Posterior cingulate gyrus (tissue), 11 donors: Measurements from ENCODE around the gene ZNF76.

ENCODE experiments used
- DNase-seq, 10 donors: peaks; one replicate each; pipeline versions ENCODE4 v3.0.0 to v3.0.0-alpha.2; 2020 to 2021; ENCODE audit warnings: mixed read lengths in 3 of 10
- intact Hi-C: fragments of 100-400 bp; cut with DNase I; formaldehyde crosslinking; loops from one replicate; pipeline ENCODE4 v1.15.1; 2023

The ZNF76 gene

GRCh38 chr6:35262596-35262995 is 3.1 kb downstream of the ZNF76 start:
- intact Hi-C loops = no loop called here
- no peak for DNase-seq

DNA sequence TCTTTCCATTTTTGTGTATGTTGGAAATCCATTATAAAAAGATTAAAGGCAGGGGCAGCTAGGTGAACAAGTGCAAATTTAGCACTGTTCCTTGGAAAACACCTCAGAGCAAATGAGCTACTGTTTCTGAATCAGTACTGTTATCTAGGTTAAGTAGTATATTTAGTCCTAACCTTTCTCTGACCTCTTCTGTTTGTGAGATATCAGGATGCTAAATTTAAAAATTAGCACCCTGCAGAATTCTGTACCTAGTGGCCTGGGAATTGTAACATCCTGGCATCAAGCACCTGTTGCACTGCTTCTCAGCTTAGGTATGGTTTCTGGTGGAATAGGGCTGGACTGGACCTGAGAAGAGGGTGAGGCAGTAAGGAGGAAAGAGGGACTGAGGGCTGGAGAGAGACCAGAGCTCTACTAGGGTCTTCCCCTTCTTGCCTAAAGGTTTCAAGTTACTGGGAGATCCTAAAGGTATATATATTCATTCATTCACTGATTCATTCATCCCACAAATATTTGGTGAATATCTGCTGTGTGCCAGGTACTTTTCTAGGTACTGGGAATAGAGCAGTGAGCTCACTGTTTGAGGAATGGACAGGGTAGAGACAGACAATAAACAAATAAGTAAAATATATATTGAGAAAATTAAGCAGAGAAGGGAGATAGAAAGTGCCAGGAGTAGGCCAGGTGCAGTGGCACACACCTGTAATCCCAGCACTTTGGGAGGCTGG is 5.2 kb downstream of the ZNF76 start:
- intact Hi-C loops = no loop called here
- no peak for DNase-seq

GRCh38 chr6:35265523-35265922 is 6.0 kb downstream of the ZNF76 start:
- intact Hi-C loops = no loop called here
- no peak for DNase-seq

DNA sequence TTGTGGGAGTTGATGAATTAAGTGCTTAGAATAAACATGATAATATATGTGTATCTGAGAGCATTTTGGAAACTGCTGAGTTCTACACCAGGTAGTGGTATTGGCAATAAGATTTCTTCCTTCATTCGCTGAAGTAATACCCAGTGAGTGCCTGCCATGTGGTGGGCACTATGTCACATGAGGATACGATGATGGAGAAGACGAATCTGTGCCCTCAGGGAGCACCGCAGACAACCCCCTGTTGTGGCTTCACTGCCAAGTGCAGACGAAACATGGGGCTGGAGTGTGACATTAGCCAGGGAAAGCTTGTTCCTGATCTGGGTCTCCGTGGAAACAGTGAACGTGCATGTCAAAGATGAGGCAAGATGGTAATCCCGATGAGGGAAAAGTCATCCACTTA is 7.9 kb downstream of the ZNF76 start:
- no peak for DNase-seq
- intact Hi-C loops = no loop called here

DNA sequence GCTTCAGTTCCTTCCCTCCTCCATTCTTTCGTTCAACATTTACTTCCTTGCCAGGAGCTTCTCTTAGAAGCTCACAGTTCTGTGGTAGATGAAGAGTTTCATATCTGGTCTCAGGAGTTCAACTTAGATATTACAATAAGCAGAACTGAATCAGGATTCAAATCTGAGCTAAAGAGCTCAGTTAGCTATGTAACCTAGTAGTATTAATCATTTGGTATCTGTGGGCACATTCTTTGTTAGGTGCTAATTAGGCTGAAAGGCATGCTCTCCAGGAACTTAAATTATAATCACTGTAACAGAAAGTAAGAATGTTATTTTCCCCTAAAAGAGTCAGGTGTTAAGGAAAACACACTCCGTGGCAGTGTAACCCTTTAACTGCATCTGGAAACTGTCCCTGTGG is 8.4 kb downstream of the ZNF76 start:
- intact Hi-C loops = no loop called here
- no peak for DNase-seq

DNA sequence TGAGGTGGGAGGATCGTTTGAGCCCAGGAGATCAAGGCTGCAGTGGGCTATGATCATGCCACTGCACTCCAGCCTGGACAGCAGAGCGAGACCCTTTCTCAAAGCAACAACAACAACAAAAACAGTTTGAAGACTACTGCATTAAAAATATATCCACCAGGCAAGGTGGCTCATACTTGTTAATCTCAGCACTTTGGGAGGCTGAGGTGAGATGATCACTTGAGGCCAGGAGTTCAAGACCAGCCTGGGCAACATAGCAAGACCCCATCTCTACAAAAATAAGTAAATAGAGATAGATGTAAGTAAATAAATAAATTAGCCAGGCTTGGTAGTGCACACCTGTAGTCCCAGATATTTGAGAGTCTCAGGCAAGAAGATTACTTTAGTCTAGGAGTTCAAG is 12.5 kb downstream of the ZNF76 start:
- DNase-seq = no peak
- intact Hi-C loops = no loop called here

DNA sequence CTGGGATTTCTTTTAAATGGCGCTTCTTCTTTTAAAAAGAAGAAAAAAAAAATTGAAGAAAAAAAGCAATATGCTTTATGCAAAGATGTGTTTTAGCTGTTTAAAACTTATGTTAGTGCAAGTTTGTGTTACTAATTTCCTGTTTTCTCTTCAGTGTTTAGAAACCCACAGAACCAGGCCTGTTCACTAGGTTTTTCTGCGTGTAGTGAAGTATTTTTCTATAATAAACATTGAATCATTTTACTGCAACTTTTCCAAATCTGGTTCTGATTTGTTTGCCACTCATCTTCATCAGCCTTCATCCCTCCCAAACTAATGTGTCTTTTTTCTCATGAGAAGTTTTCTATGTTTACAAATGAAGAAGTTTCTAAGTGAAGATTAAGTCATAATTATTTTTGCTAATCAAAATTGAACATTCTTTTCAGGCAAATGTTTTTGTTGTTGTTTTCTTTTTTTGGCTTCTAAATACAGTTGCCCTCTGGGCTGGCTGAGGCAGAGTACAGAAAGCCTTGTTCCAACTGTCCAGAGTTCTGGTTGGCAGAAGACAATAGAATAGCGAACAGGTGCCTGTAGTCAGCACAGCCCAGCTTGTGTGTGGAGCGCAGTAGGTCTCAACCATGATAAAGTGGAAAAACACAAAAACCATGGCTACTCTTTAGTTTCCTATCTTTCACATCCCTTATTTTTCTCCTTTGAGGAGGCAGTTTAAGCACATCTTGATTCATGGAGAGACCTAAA is 14.5 kb downstream of the ZNF76 start:
- no peak for DNase-seq
- intact Hi-C loops = no loop called here

DNA sequence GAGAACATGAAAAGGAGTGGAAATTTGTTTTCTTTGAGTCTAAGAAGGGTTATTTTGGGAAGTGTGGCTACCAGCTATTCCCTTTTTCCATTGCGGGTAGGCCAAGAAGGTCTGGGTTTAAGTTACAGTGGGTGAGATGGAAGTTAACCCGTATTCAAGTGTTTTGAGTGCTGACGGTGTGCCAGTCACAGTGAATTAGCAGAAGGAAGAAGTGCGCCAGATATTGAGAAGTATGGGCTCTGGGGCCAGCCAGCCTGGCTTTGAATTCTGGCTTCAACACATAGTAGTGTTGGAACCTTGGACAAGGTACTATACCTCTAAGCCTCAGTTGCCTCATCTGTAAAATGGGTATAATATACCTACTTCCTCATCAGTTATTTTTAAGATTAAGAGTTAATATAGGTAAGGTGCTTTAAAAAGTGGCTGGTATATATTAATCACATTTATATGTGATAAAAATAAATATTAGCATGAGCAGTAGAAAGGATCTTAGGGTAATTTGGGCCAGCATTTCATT is 16.3 kb downstream of the ZNF76 start:
- DNase-seq = no peak
- intact Hi-C loops = no loop called here

DNA sequence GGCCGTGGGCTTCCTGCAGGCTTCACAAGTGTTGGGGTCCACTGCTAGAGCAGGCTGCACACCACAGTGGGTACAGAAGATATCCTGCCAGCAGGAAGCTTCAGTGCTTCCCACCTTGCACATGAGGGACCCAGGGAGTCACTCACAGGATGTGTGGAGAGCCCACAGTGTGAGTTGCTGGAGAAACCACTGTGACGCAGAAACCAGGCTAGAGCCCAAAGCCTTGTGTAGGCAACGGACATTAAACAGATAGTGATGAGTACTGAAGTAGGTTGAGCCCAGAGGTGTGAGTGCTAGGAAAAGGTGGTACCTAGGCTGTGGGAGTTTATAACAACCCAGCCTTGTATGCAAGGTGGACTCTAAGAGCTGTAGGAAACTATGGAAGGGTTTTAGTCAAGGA is 19.2 kb downstream of the ZNF76 start:
- DNase-seq = no peak

GRCh38 chr6:35280903-35281302 is 21.4 kb downstream of the ZNF76 start:
- no peak for DNase-seq
- intact Hi-C loops = no loop called here

More for the DNA sequence above, 19.2 kb downstream of the ZNF76 start:
- intact Hi-C loops = no loop called here

DNA sequence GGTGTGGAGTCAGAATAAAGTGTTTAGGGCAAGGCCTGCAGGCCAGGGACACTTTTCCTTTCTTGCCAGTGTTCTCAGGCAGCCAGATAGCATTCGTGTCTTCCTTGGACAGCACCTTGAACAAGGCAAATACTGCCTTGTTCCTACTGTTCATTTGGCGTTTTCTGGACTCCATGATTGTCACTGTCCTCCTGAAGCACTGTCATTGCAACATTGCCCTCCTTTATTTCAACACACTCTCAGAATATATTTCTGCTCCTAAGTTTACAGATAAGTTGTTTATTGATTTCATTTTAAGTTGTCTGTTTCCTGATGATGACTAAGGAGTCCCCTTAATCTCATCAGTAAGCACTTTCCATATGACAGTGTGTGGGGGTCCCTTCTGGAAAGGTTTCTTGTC is 22.9 kb downstream of the ZNF76 start:
- intact Hi-C loops = no loop called here
- DNase-seq = no peak

- DNase-seq = no peak
- intact Hi-C loops = no loop called here
These were observed 23.8 kb downstream of the ZNF76 start for GRCh38 chr6:35283361-35283760.

GRCh38 chr6:35287671-35288396 is 28.3 kb downstream of the ZNF76 start:
- DNase-seq = no peak
- intact Hi-C loops = no loop called here

- intact Hi-C loops = no loop called here
- no peak for DNase-seq
These were observed 29.3 kb downstream of the ZNF76 start for GRCh38 chr6:35288834-35289233.

DNA sequence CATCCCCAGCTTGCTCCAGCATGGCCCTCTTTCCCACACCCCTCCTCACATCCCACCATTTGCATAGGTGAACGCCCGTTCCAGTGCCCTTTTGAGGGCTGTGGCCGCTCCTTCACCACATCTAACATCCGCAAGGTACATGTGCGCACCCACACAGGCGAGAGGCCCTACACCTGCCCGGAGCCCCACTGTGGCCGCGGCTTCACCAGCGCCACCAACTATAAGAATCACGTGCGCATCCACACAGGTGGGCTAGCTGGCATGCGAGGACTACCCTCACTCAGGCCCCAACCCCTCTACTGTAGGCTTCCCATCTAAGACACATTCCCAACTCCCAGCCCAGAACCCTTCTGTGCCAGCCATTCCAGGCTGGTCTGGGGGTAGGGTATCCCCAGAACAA is 32.0 kb downstream of the ZNF76 start:
- no peak for DNase-seq
- intact Hi-C loops = no loop called here

DNA sequence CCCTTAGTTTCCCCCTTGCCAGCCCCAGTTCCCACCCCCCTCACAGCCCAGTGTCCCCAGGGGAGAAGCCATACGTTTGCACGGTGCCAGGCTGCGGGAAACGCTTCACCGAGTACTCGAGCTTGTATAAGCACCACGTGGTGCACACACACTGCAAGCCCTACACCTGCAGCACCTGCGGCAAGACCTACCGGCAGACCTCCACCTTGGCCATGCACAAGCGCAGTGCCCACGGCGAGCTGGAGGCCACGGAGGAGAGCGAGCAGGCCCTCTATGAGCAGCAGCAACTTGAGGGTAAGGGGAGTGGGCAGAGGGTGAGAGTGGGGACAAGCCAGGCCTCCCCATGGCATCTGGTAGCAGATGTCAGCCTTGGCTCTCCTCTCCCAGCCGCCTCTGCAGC is 33.0 kb downstream of the ZNF76 start:
- DNase-seq = no peak
- intact Hi-C loops = no loop called here

GRCh38 chr6:35293681-35294080 is 34.1 kb downstream of the ZNF76 start:
- intact Hi-C loops = no loop called here
- no peak for DNase-seq

GRCh38 chr6:35294308-35294945 is 34.9 kb downstream of the ZNF76 start:
- intact Hi-C loops = no loop called here
- DNase-seq = peak in 7 of 10 donors; percentile 38 to 91 (median 47)

DNA sequence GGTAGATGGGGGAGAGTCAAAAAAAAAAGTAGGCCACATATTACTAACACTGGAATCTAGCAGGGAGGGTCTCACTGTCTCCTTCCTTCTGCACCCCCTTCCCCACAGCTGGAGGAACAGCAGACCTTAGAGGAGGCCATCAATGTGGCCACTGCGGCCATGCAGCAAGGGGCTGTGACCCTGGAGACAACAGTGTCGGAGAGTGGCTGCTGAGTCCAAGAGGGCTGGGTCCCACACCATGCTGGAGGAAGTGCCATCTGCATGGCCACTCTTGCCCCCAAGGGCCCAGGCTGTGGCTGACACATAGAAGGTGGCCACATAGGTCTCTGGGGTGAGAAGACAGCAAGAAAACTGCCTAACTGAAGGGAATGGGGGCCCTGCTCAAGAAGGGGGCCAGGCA is 35.5 kb downstream of the ZNF76 start:
- intact Hi-C loops = no loop called here

DNA sequence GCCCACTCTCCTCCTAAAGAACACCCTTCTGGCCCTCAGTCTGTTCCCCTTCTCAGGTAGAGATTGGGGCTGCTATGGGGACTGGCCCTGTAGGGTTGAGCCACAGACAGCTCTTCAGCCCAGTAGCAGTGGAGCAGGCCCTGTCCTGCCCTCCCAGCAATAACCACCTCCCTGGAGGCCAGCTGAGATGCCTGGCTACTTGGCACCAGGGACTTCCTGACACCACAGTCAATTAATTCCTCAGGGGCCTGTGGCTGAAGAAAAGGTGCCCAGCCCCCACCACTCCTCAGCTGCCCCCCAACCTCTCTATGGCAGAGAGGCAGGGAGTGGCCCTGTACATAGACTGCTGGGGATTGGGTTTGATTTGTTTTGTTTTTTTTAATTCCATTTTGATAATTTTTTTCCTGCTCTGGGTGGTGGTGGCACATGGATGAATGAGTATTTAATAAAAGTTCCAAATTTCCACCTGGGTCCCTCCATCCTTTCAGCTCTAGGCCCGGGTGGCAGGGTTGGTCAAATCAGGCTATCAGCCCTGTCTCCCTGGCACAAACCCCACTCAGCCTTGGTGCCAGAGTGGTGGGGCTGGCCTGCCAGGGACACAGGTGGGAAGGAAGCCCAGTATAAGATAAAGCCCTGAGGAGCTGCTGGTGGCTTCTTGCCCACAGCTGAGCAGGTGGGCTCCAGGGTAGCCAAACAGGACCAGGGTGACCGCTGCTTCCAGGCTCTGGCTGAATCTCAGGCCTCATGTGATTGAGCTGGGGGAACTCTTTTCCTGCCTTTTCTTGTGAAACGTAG is 36.2 kb downstream of the ZNF76 start:
- intact Hi-C loops = no loop called here
- no peak for DNase-seq

More for the DNA sequence above, 35.5 kb downstream of the ZNF76 start:
- DNase-seq = no peak
